Posterior vena cava (tissue), 2 donors: ENCODE data around the gene GRIA1. TPM values are rescaled to one million over a fixed set of nuclear protein-coding genes. Genes with fewer than 3 reads are reported as not detected.

Experiments used
- DNase-seq: peaks from one replicate; pipeline ENCODE4 v3.0.0-alpha.2; 2020; ENCODE audit warnings: low spot score
- intact Hi-C, 2 donors: fragments of 100-400 bp; cut with DNase I; formaldehyde crosslinking; loops; one replicate each; pipeline versions ENCODE4 v1.14.1 to v1.14.2; 2022 to 2023
- total RNA-seq, 2 donors: library from RNA; stranded (reverse); fragmentation: NEBNext Ultra II Directional; extraction: Animal tissue kit (Norgen Biotek cat#: 25700); gene quantifications; one replicate each; pipeline ENCODE4 v1.2.1, GENCODE V29; 2021
- donor health status: DM: yes; HTN: yes; CAD: no.
- donor health status: DM: yes; HTN: yes; CAD: no.

GRIA1 gene
- total RNA-seq, 2 donors from 2014 or later, result 0.19 to 0.24 TPM

GRCh38 chr5:153791339-153791738 is 300.9 kb downstream of the GRIA1 start:
- intact Hi-C loops, result no loop called here
- no peak for DNase-seq

DNA sequence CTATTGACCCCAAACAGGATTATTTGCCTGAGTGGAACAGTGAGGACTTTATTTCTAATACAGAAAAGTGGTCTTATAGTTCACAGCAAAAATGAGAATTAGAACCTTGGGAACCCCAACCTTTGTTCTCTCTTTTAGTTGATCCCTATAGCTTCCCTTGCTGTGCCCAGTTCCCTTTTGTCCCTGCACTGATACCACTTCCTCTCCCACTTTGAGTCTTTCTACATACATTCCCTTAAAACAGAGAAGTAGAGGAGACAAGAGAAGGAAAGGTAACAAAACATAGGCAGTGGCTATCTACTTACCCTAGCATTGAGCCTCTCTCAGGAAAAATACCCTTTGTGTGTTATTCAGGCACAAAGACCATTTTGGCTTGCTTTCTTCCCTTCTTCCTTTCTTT is 301.8 kb downstream of the GRIA1 start:
- DNase-seq, result no peak
- intact Hi-C loops, result no loop called here

DNA sequence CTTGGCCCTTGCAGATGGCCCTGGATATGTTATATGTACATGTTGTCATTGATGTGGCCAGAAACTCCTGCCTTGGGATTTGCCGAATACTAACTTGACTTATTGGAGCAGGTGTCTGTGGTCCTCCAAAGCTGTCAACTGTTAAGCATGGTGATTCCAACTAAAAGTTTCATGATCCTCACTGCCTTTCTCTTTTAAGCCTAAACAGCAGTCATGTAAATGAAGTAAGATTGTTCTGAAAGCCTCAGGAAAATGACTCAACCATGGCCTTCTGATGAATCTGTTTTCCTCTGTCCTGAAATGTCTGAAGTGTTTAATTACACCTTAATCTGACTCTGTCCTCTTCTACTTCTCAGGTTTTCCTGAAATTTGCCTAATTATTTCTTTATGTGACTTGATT is 303.2 kb downstream of the GRIA1 start:
- intact Hi-C loops, result no loop called here
- no peak for DNase-seq

GRCh38 chr5:153794327-153794726 is 303.9 kb downstream of the GRIA1 start:
- intact Hi-C loops, result no loop called here
- no peak for DNase-seq

GRCh38 chr5:153796527-153796926 is 306.1 kb downstream of the GRIA1 start:
- intact Hi-C loops, result no loop called here
- no peak for DNase-seq

DNA sequence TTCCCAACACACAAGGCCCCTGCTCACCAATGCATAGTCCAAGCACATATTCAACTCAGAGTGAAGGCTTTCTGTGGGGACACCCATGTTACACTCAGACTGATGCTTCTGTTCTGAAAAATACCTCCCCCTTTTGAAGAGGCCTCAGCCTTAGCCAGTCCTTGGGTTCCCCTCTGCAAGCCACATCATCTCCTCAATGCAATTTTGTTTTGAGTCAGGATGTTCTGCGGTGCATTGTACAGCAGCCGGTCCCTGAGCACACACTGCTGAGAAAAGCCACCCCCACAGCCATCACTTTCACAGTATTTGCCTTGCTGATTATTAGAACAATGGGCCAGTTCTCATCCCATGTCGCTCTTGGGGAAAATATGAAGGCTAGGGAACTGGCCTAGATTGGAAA is 307.0 kb downstream of the GRIA1 start:
- intact Hi-C loops, result no loop called here
- no peak for DNase-seq

- intact Hi-C loops, result no loop called here
- no peak for DNase-seq
These were observed 308.4 kb downstream of the GRIA1 start for GRCh38 chr5:153798830-153799229.

DNA sequence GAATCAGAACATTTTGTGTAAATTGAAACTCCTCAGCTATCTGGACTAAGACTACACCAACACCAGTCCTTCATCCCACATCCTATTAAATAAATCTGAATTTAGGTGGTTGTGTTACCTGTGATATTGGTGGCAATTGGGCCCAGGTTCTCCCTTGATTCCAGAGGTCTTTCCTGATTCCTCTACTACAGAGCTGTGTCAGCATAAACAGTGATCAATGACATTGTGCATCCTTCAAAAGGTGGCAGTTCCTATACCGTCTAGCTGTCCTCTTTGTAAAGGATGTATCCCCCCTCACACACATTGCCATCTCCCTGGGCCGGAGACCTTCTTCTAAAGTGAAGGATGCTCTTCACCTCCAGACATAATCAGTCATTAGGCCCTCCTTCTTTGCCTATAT is 309.0 kb downstream of the GRIA1 start:
- DNase-seq, result no peak
- intact Hi-C loops, result no loop called here

- DNase-seq, result no peak
- intact Hi-C loops, result no loop called here
These were observed 311.8 kb downstream of the GRIA1 start for GRCh38 chr5:153802050-153802821.

DNA sequence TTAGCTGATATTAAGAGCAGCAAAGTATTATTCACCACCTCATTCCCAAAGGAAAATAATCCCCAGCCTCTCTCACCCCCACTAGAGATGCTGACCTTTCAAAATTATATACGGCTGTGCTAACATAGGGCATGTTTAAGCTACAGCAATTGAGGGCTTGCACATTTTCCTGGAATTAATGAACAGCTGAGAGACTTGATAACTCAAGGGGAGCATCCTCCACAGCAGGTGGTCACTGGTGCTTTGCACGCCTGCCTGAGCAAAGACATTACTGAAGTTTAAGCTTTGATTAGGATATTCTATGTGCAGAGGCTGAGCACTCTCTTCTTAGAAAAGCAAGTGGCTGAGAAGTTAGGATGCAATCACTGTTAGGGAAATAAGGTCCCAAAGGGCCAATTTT is 317.3 kb downstream of the GRIA1 start:
- intact Hi-C loops, result no loop called here
- DNase-seq, result no peak

DNA sequence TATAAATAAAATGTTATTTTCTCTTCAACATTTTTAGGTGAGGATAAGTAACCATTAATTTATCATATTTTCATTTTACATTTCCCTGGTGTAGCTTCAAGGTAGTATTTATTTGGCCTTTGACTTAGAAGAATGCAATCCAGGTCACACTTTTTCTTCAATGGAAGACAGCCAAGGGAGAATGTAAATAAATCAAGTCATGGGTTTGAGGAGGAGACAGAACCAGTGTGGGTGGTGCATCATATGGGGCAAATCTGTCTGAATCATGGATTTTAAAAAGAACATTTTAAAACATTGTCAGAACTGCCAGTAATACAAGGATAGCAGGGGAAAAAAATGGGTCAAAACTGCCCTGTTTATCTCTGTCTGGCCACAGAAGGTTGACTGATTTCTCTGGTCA is 318.7 kb downstream of the GRIA1 start:
- no peak for DNase-seq
- intact Hi-C loops, result no loop called here

- intact Hi-C loops, result no loop called here
- no peak for DNase-seq
These were observed 323.4 kb downstream of the GRIA1 start for GRCh38 chr5:153813901-153814300.

DNA sequence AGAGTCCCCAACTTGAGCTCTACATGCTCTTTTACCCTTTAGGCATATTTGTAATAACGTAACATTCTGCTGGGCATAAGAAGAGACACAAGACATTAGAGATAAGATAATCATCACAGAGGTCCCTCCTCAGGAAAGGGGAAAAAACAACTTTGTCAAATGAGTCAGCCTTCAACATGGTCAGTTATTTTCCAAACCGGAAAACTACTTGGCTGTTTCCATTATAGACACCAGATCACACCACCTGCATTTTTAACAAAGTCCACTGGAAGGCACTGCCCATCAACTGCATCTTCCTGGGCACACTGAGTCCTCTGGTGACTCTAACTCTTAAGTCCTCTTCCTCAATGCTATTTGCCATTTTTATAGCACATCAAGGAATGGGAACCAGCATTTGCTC is 326.4 kb downstream of the GRIA1 start:
- no peak for DNase-seq
- intact Hi-C loops, result no loop called here

- intact Hi-C loops, result no loop called here
- DNase-seq, result no peak
These were observed 328.2 kb downstream of the GRIA1 start for GRCh38 chr5:153818626-153819025.

DNA sequence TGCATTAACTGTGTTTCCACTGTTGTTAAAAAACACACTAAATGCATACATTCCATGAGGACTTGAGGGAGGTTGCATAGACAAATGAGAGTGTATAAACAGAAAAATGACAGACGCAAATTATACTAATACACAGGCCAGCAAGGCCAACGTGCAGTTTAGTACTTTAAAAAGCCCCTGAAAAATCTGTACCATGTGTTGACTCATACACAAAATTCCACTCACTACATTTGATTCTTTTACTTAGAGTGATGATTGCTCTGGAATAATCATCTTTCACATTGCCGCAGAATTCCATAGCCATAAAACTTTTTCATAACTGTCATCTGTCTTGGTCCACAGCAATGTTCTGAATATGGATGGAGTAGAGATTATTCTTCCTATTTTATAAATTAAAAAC is 332.6 kb downstream of the GRIA1 start:
- DNase-seq, result no peak
- intact Hi-C loops, result no loop called here

DNA sequence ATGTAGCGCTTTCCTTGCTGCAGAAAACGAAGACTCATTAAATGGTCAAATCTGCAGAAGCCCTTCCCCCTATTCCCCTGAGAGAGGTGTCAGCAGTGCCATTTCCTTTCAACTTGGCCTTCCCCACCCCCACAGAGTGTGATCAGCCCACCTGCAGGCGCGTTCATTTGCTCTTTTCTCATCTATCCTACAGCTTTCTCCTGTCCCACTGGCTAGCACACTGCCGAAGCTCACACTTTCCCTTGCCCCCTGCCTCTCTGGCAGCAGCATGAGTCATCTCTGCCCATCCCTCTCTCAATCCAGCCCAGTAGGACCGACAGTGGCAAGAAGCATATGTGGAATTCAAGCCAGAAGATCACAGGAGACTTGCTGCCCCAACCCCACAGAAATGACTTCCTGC is 334.4 kb downstream of the GRIA1 start:
- intact Hi-C loops, result no loop called here
- no peak for DNase-seq

GRCh38 chr5:153827397-153827796 is 336.9 kb downstream of the GRIA1 start:
- DNase-seq, result no peak

DNA sequence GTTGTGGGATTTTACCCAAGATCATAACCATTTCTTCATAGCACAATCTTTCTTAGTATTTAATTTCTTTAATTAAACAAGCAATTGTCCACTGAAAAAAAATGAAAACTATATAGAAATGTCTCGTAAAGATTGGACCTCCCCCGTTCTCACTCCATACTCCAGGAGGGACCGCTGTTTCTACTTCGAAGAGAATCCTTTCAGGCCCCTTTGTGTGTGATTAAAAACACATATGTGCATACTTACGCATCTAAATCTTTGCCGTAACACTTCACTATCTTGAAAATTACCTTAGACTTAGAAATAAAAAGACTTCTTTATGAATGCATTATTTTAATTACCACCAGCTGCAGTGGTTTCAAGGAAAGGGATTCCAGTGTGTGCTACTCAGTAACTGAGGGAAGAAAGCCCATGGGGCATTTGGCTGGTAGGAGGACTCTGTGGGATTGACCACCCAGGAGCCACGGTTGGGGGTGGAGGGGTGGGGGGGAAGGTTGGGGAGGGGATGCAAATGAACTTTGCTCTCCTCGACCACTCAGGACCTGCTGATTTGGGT is 339.1 kb downstream of the GRIA1 start:
- intact Hi-C loops, result no loop called here

More at GRCh38 chr5:153827397-153827796, 336.9 kb downstream of the GRIA1 start:
- intact Hi-C loops, result no loop called here

GRCh38 chr5:153831973-153832372 is 341.5 kb downstream of the GRIA1 start:
- intact Hi-C loops, result no loop called here
- DNase-seq, result no peak

More for the DNA sequence above, 339.1 kb downstream of the GRIA1 start:
- no peak for DNase-seq

- DNase-seq, result no peak
- intact Hi-C loops, result no loop called here
These were observed 345.5 kb downstream of the GRIA1 start for GRCh38 chr5:153835891-153836515.
